ENCODE data around the gene CFAP119. TPM values are rescaled to one million over a fixed set of nuclear protein-coding genes. Genes with fewer than 3 reads are reported as not detected.

The CFAP119 gene
- polyA plus RNA-seq, 1 donor from 2014 or later, result 17.0 TPM

DNA sequence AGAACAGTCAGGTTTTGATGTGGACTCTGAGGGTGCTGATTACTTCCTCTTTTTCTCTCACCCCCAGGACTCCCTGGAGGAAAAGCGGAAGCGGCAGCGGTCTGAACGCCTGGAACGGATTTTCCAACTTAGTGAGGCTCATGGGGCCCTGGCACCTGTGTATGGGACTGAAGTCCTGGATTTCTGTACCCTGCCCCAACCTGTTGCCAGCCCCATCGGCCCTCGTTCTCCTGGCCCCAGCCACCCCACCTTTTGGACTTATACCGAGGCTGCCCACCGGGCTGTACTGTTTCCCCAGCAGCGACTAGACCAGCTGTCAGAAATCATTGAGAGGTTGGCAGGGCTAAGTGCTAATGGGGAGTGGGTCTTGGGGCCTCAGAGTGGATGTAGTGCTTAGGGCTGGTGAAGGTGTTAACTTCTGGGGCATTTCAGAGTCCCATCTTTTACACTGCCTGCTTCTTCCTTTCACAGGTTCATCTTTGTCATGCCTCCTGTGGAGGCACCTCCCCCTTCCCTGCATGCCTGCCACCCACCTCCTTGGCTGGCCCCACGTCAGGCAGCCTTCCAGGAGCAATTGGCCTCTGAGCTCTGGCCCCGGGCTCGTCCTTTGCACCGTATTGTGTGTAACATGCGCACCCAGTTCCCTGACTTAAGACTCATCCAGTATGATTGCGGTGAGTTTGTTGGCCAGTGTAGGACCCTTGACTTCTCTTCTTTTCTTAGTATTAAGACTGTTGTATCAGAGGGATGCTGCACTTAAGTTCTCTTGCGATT is 32.8 kb downstream of the CFAP119 start:
- H2AFZ ChIP-seq (ENCODE audit: low read depth, low read length), result no peak overlapping the region
- no peak overlapping the region for H3K9ac ChIP-seq (ENCODE audit: low read length)
- no peaks in the 10 kb centered on the region for H3K79me2 ChIP-seq (replicated peaks; ENCODE audit: insufficient read depth, low read length)
- H3K4me2 ChIP-seq (ENCODE audit: low read length), result no peak overlapping the region
- H3K27me3 ChIP-seq (ENCODE audit: insufficient read depth, low read depth, low read length), result no peaks in the 10 kb centered on the region
- no peaks in the 10 kb centered on the region for H3K9me3 ChIP-seq (ENCODE audit: low read length)
- TF ChIP-seq POLR2AphosphoS5 (IDR thresholded peaks at IDR 0.05), result no peak
- TF ChIP-seq, protein P1, sequence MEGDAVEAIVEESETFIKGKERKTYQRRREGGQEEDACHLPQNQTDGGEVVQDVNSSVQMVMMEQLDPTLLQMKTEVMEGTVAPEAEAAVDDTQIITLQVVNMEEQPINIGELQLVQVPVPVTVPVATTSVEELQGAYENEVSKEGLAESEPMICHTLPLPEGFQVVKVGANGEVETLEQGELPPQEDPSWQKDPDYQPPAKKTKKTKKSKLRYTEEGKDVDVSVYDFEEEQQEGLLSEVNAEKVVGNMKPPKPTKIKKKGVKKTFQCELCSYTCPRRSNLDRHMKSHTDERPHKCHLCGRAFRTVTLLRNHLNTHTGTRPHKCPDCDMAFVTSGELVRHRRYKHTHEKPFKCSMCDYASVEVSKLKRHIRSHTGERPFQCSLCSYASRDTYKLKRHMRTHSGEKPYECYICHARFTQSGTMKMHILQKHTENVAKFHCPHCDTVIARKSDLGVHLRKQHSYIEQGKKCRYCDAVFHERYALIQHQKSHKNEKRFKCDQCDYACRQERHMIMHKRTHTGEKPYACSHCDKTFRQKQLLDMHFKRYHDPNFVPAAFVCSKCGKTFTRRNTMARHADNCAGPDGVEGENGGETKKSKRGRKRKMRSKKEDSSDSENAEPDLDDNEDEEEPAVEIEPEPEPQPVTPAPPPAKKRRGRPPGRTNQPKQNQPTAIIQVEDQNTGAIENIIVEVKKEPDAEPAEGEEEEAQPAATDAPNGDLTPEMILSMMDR (IDR thresholded peaks at IDR 0.05; ENCODE audit: poor library complexity, severe bottlenecking), result no peak
- no peak for TF ChIP-seq EP300 (conservative IDR thresholded peaks at IDR 0.05; ENCODE audit: poor library complexity, severe bottlenecking)
- no peak for TF ChIP-seq EZH2 (IDR thresholded peaks at IDR 0.05; ENCODE audit: borderline replicate concordance, insufficient read depth, low read length, poor library complexity, severe bottlenecking)
- no peak for TF ChIP-seq MXI1 (conservative IDR thresholded peaks at IDR 0.05; ENCODE audit: poor library complexity, severe bottlenecking)
- no peak for TF ChIP-seq TAF1 (IDR thresholded peaks at IDR 0.05; ENCODE audit: low read depth)
- TF ChIP-seq, protein P2, sequence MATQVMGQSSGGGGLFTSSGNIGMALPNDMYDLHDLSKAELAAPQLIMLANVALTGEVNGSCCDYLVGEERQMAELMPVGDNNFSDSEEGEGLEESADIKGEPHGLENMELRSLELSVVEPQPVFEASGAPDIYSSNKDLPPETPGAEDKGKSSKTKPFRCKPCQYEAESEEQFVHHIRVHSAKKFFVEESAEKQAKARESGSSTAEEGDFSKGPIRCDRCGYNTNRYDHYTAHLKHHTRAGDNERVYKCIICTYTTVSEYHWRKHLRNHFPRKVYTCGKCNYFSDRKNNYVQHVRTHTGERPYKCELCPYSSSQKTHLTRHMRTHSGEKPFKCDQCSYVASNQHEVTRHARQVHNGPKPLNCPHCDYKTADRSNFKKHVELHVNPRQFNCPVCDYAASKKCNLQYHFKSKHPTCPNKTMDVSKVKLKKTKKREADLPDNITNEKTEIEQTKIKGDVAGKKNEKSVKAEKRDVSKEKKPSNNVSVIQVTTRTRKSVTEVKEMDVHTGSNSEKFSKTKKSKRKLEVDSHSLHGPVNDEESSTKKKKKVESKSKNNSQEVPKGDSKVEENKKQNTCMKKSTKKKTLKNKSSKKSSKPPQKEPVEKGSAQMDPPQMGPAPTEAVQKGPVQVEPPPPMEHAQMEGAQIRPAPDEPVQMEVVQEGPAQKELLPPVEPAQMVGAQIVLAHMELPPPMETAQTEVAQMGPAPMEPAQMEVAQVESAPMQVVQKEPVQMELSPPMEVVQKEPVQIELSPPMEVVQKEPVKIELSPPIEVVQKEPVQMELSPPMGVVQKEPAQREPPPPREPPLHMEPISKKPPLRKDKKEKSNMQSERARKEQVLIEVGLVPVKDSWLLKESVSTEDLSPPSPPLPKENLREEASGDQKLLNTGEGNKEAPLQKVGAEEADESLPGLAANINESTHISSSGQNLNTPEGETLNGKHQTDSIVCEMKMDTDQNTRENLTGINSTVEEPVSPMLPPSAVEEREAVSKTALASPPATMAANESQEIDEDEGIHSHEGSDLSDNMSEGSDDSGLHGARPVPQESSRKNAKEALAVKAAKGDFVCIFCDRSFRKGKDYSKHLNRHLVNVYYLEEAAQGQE (IDR thresholded peaks at IDR 0.05; ENCODE audit: borderline replicate concordance), result no peak
- TF ChIP-seq RAD21 (conservative IDR thresholded peaks at IDR 0.05), result no peak
- TF ChIP-seq SMC3 (conservative IDR thresholded peaks at IDR 0.05; ENCODE audit: poor library complexity), result no peak
- no peaks in the 10 kb centered on the region for H4K20me1 ChIP-seq (ENCODE audit: insufficient read depth)
- no peak overlapping the region for H3K27ac ChIP-seq (ENCODE audit: low read length)
- no peaks in the 10 kb centered on the region for H3F3A ChIP-seq (ENCODE audit: insufficient read depth, low read length, poor library complexity, severe bottlenecking)
- peaks cover 4% of the 10 kb centered on the region for H3K36me3 ChIP-seq (ENCODE audit: insufficient read depth, low read length)
- no peaks in the 10 kb centered on the region for H3K9me2 ChIP-seq (ENCODE audit: insufficient read depth, low read length)
- H3K4me3 ChIP-seq (ENCODE audit: low read length), result no peak overlapping the region

DNA sequence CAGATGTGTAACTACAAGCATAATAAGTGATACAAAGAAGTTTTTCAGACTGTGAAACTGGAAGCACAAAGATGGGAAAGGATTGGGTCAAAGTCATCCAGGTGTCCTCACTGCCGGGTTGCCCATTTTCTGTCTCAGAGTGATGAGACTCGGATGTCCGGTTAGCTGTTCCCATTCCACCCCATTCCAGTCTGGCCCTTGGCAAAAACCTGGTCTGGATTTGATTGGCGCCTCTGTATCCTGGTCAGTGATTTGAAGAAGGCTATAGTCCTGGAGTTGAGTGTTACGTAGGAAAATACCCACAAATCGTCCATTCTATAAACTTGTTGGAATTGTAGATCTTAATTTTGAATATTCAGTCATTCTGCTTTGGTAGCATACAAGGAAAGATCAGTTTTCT is 33.5 kb downstream of the CFAP119 start:
- Histone ChIP-seq H3K9me2 (ENCODE audit: insufficient read depth, low read length) (no peaks in the 10 kb centered on the region), H3K36me3 (ENCODE audit: insufficient read depth, low read length) (peaks cover 4% of the 10 kb centered on the region), H3K9ac (ENCODE audit: low read length) (no peak overlapping the region), H3K79me2 (replicated peaks; ENCODE audit: insufficient read depth, low read length) (no peaks in the 10 kb centered on the region), H4K20me1 (ENCODE audit: insufficient read depth) (no peaks in the 10 kb centered on the region), H3F3A (ENCODE audit: insufficient read depth, low read length, poor library complexity, severe bottlenecking) (no peaks in the 10 kb centered on the region), H3K9me3 (ENCODE audit: low read length) (no peaks in the 10 kb centered on the region), H3K27ac (ENCODE audit: low read length) (no peak overlapping the region), H3K4me2 (ENCODE audit: low read length) (no peak overlapping the region), H3K4me3 (ENCODE audit: low read length) (no peak overlapping the region), H3K27me3 (ENCODE audit: insufficient read depth, low read depth, low read length) (no peaks in the 10 kb centered on the region), H2AFZ (ENCODE audit: low read depth, low read length) (no peak overlapping the region)
- no peak for TF ChIP-seq TAF1 (IDR thresholded peaks at IDR 0.05; ENCODE audit: low read depth)
- TF ChIP-seq EZH2 (IDR thresholded peaks at IDR 0.05; ENCODE audit: borderline replicate concordance, insufficient read depth, low read length, poor library complexity, severe bottlenecking), result no peak
- no peak for TF ChIP-seq RAD21 (conservative IDR thresholded peaks at IDR 0.05)
- TF ChIP-seq POLR2AphosphoS5 (IDR thresholded peaks at IDR 0.05), result no peak
- TF ChIP-seq SMC3 (conservative IDR thresholded peaks at IDR 0.05; ENCODE audit: poor library complexity), result no peak

Measured in neural cell (in vitro differentiated cells).